CD4-positive, alpha-beta T cell (primary cell): ENCODE measurements around the gene VASN. TPM values are rescaled to one million over a fixed set of nuclear protein-coding genes. Genes with fewer than 3 reads are reported as not detected.

Experiments used
- ATAC-seq: fragments of 200-7000 bp; cut with Tn5 transposase; one replicate; pipeline ENCODE4 v1.10.0; 2022; ENCODE audit warnings: mild to moderate bottlenecking; ENCODE audit not compliant: poor library complexity
- CTCF ChIA-PET: fragments of 350-600 bp; sonication (Branson Sonifier 250); formaldehyde crosslinking; loops from one replicate; lab custom pipeline; 2021; ENCODE audit warnings: antibody characterized with exemption, inconsistent platforms; lab: Charles Lee
- POLR2A ChIA-PET: fragments of 350-600 bp; sonication (Branson Sonifier 250); formaldehyde crosslinking; loops from one replicate; lab custom pipeline; 2021; ENCODE audit warnings: antibody characterized with exemption, inconsistent platforms; lab: Charles Lee
- DNase-seq, 14 experiments: peaks; one replicate each; pipeline ENCODE4 v3.0.0-alpha.2; 2013 to 2020; ENCODE audit warnings: mixed read lengths in 2 of 14
- H3K27ac ChIP-seq, 2 donors: one replicate each; pipeline versions ENCODE4 v1.5.1 to v1.7.0; 2013; ENCODE audit warnings: low read length in 2 of 2, low read depth in 1 of 2, mild to moderate bottlenecking in 1 of 2
- H3K27me3 ChIP-seq, 2 experiments: 1 replicate in 1 of 2; 2 replicates in 1 of 2; pipeline versions ENCODE4 v1.6.1 to v1.7.0; 2013; ENCODE audit warnings: low read length in 2 of 2, control low read depth in 1 of 2, mild to moderate bottlenecking in 1 of 2, moderate library complexity in 1 of 2; ENCODE audit not compliant: insufficient read depth in 2 of 2, control insufficient read depth in 1 of 2
- H3K36me3 ChIP-seq: one replicate; pipeline ENCODE4 v1.6.1; 2013; ENCODE audit warnings: low read length, control low read depth; ENCODE audit not compliant: insufficient read depth
- H3K4me1 ChIP-seq: one replicate; pipeline ENCODE4 v1.6.1; 2013; ENCODE audit warnings: low read length, control low read depth; ENCODE audit not compliant: insufficient read depth
- H3K4me3 ChIP-seq: one replicate; pipeline ENCODE4 v1.5.1; 2013; ENCODE audit warnings: mild to moderate bottlenecking, low read length, moderate library complexity
- H3K9me3 ChIP-seq, 2 experiments: 1 replicate in 1 of 2; 2 replicates in 1 of 2; pipeline versions ENCODE4 v1.6.1 to v1.7.0; 2013; ENCODE audit warnings: low read length in 2 of 2, mild to moderate bottlenecking in 2 of 2, control low read depth in 1 of 2, moderate library complexity in 1 of 2; ENCODE audit not compliant: control insufficient read depth in 1 of 2, insufficient read depth in 1 of 2
- H3K27ac Mint-ChIP-seq: one replicate; pipeline ENCODE4 v1.8.0; 2020; ENCODE audit warnings: mixed read lengths
- H3K27me3 Mint-ChIP-seq: one replicate; pipeline ENCODE4 v1.8.0; 2021; ENCODE audit warnings: mixed read lengths
- H3K36me3 Mint-ChIP-seq: one replicate; pipeline ENCODE4 v1.8.0; 2021; ENCODE audit warnings: low read depth, mixed read lengths
- H3K4me1 Mint-ChIP-seq: one replicate; pipeline ENCODE4 v1.8.0; 2021; ENCODE audit warnings: low read depth, mixed read lengths
- H3K4me3 Mint-ChIP-seq: one replicate; pipeline ENCODE4 v1.8.0; 2020; ENCODE audit warnings: mild to moderate bottlenecking, mixed read lengths
- H3K9me3 Mint-ChIP-seq: one replicate; pipeline ENCODE4 v1.8.0; 2020; ENCODE audit warnings: mixed read lengths
- CTCF ChIP-seq: fragments of 200-600 bp; IDR thresholded peaks from one replicate; pipeline ENCODE4 v1.8.0; 2022; ENCODE audit warnings: antibody characterized with exemption, mild to moderate bottlenecking
- intact Hi-C, 2 experiments: fragments of 100-400 bp; cut with DNase I in 1 of 2; cut with micrococcal nuclease in 1 of 2; formaldehyde crosslinking; loops; one replicate each; pipeline versions ENCODE4 v1.15.1 to v1.9.0; 2023 to 2025; cut with DNase I, micrococcal nuclease
- total RNA-seq, 174 experiments: library from RNA in 2 of 174; stranded (reverse) in 2 of 174; gene quantifications; one replicate each; pipeline ENCODE4 v1.2.3 and lab custom pipeline; 2021 to 2026

The VASN gene
- total RNA-seq, 2 experiments from 2014 or later, result 0.70 to 0.77 TPM

GRCh38 chr16:4382795-4383357 lies 11.2 kb downstream of the VASN start:
- no peak overlapping the region for H3K4me3 ChIP-seq
- no peak for ATAC-seq
- no peak for DNase-seq
- peaks cover 22% of the 10 kb centered on the region for H3K4me1 ChIP-seq
- no peak overlapping the region for H3K27ac ChIP-seq
- H3K27ac Mint-ChIP-seq, result peak overlapping the region; percentile 80
- peaks cover 2% of the 10 kb centered on the region for H3K4me1 Mint-ChIP-seq
- no peaks in the 10 kb centered on the region for H3K27me3 ChIP-seq
- peak overlapping the region; percentile 25 for H3K4me3 Mint-ChIP-seq
- no peak for TF ChIP-seq CTCF
- CTCF ChIA-PET, result no interaction called here
- peaks cover 82% of the 10 kb centered on the region for H3K36me3 Mint-ChIP-seq
- peaks cover 90% of the 10 kb centered on the region for H3K36me3 ChIP-seq
- no peaks in the 10 kb centered on the region for H3K27me3 Mint-ChIP-seq
- H3K9me3 Mint-ChIP-seq, result no peaks in the 10 kb centered on the region
- H3K9me3 ChIP-seq, result no peaks in the 10 kb centered on the region
- POLR2A ChIA-PET, result no interaction called here
- intact Hi-C loops, result no loop called here

- CTCF ChIA-PET, result no interaction called here
- H3K4me1 ChIP-seq, result peaks cover 13% of the 10 kb centered on the region
- peak overlapping the region; percentile 80 for H3K27ac Mint-ChIP-seq
- H3K9me3 Mint-ChIP-seq, result no peaks in the 10 kb centered on the region
- DNase-seq (no peak), ATAC-seq (no peak)
- intact Hi-C loops, result no loop called here
- peaks cover 85% of the 10 kb centered on the region for H3K36me3 Mint-ChIP-seq
- H3K9me3 ChIP-seq, result no peaks in the 10 kb centered on the region
- H3K27me3 ChIP-seq, result no peaks in the 10 kb centered on the region
- H3K27ac ChIP-seq, result no peak overlapping the region
- no peaks in the 10 kb centered on the region for H3K27me3 Mint-ChIP-seq
- no peak overlapping the region for H3K4me3 ChIP-seq
- POLR2A ChIA-PET, result no interaction called here
- H3K36me3 ChIP-seq, result peaks cover 91% of the 10 kb centered on the region
- peak overlapping the region; percentile 25 for H3K4me3 Mint-ChIP-seq
- TF ChIP-seq CTCF, result no peak
- no peaks in the 10 kb centered on the region for H3K4me1 Mint-ChIP-seq
Measured at GRCh38 chr16:4383591-4384444, 12.2 kb downstream of the VASN start.

GRCh38 chr16:4384509-4384942 lies 12.9 kb downstream of the VASN start:
- H3K36me3 Mint-ChIP-seq, result peaks cover 83% of the 10 kb centered on the region
- intact Hi-C loops, result no loop called here
- no peaks in the 10 kb centered on the region for H3K9me3 ChIP-seq
- H3K4me1 ChIP-seq, result peaks cover 6% of the 10 kb centered on the region
- POLR2A ChIA-PET, result no interaction called here
- no peak for ATAC-seq
- H3K27ac ChIP-seq, result no peak overlapping the region
- no peaks in the 10 kb centered on the region for H3K4me1 Mint-ChIP-seq
- no peak for TF ChIP-seq CTCF
- no peaks in the 10 kb centered on the region for H3K27me3 ChIP-seq
- no peaks in the 10 kb centered on the region for H3K27me3 Mint-ChIP-seq
- H3K4me3 Mint-ChIP-seq, result peak overlapping the region; percentile 25
- H3K27ac Mint-ChIP-seq, result peak overlapping the region; percentile 80
- peak in 1 of 14 experiments; percentile 22 for DNase-seq
- CTCF ChIA-PET, result no interaction called here
- no peak overlapping the region for H3K4me3 ChIP-seq
- no peaks in the 10 kb centered on the region for H3K9me3 Mint-ChIP-seq
- H3K36me3 ChIP-seq, result peaks cover 91% of the 10 kb centered on the region
